Fibroblast of pulmonary artery (primary cell): Measurements from ENCODE around the gene ACSBG1.

Experiments used
- DNase-seq: peaks from one replicate; pipeline ENCODE4 v3.0.0-alpha.2; 2010; ENCODE audit warnings: low read depth
- H3K4me3 ChIP-seq: replicated peaks from 2 replicates; pipeline ENCODE4 v1.5.1; 2011; ENCODE audit warnings: low read depth, mild to moderate bottlenecking, control low read depth, low read length, moderate library complexity
- CTCF ChIP-seq: IDR thresholded peaks from 2 replicates; pipeline ENCODE4 v1.5.1; 2011; ENCODE audit warnings: mild to moderate bottlenecking, control low read depth, low read length, inconsistent platforms; ENCODE audit errors: missing control alignments

ACSBG1 gene

GRCh38 chr15:78232951-78233350 lies 1.4 kb downstream of the ACSBG1 start:
- TF ChIP-seq CTCF = no peak
- H3K4me3 ChIP-seq = no peak overlapping the region

GRCh38 chr15:78229431-78230406 lies 4.6 kb downstream of the ACSBG1 start:
- H3K4me3 ChIP-seq = no peak overlapping the region
- no peak for TF ChIP-seq CTCF
- no peak for DNase-seq

More at GRCh38 chr15:78232951-78233350, 1.4 kb downstream of the ACSBG1 start:
- no peak for DNase-seq

GRCh38 chr15:78228356-78228996 lies 5.9 kb downstream of the ACSBG1 start:
- no peak for DNase-seq
- H3K4me3 ChIP-seq = no peak overlapping the region
- TF ChIP-seq CTCF = no peak

- no peak overlapping the region for H3K4me3 ChIP-seq
- DNase-seq = no peak
- TF ChIP-seq CTCF = no peak
These were observed 8.4 kb downstream of the ACSBG1 start for GRCh38 chr15:78225783-78226541.

- DNase-seq = no peak
- no peak overlapping the region for H3K4me3 ChIP-seq
- TF ChIP-seq CTCF = no peak
These were observed 10.3 kb downstream of the ACSBG1 start for GRCh38 chr15:78224023-78224411.

- no peak for TF ChIP-seq CTCF
- DNase-seq = peak; percentile 34
- no peak overlapping the region for H3K4me3 ChIP-seq
These were observed 10.9 kb downstream of the ACSBG1 start for GRCh38 chr15:78223396-78224022.
